ENCODE data around the gene PGBD5. TPM values are rescaled to one million over a fixed set of nuclear protein-coding genes. Genes with fewer than 3 reads are reported as not detected.

Gene PGBD5
- polyA plus RNA-seq, 3 donors = 0.44 TPM; not detected in 2

GRCh38 chr1:230349020-230349393 is 77.1 kb downstream of the PGBD5 start:
- no peak overlapping the region for H3K4me3 ChIP-seq (replicated peaks in 1 of 3; ENCODE audit: low read depth in 2 of 3, low read length in 3 of 3)
- no peak overlapping the region for H2AFZ ChIP-seq (ENCODE audit: insufficient read depth, low read depth, low read length, poor library complexity, severe bottlenecking)
- intact Hi-C loops (cut with micrococcal nuclease) = no loop called here
- H3K4me1 ChIP-seq (ENCODE audit: control insufficient read depth in 1 of 2, insufficient read depth in 2 of 2, low read length in 2 of 2) = no peaks in the 10 kb centered on the region
- H3K36me3 Mint-ChIP-seq = no peaks in the 10 kb centered on the region
- no peaks in the 10 kb centered on the region for H3K79me2 ChIP-seq (ENCODE audit: insufficient read depth, low read length)
- no peak overlapping the region for H3K27ac ChIP-seq (ENCODE audit: low read depth in 1 of 2, low read length in 2 of 2)
- no peak for DNase-seq
- no peaks in the 10 kb centered on the region for H4K20me1 ChIP-seq (ENCODE audit: insufficient read depth, low read length)
- H3K9me3 Mint-ChIP-seq = peaks cover 0 to 2% (median 0%) of the 10 kb centered on the region in 7 donors
- no peak overlapping the region for H3K27ac Mint-ChIP-seq
- no peaks in the 10 kb centered on the region for H3K36me3 ChIP-seq (replicated peaks in 1 of 2; ENCODE audit: control insufficient read depth in 1 of 2, insufficient read depth in 2 of 2, low read length in 2 of 2)
- H3K4me1 Mint-ChIP-seq = no peaks in the 10 kb centered on the region
- no peak overlapping the region for H3K9ac ChIP-seq (ENCODE audit: insufficient read depth, low read length, poor library complexity, severe bottlenecking)
- peaks cover 2 to 17% (median 8%) of the 10 kb centered on the region in 3 donors for H3K27me3 Mint-ChIP-seq (ENCODE audit: low read depth in 3 of 3)
- H3K9me3 ChIP-seq (replicated peaks in 1 of 2; ENCODE audit: control insufficient read depth in 1 of 2, insufficient read depth in 1 of 2, low read length in 2 of 2) = no peaks in the 10 kb centered on the region
- TF ChIP-seq, protein P1, sequence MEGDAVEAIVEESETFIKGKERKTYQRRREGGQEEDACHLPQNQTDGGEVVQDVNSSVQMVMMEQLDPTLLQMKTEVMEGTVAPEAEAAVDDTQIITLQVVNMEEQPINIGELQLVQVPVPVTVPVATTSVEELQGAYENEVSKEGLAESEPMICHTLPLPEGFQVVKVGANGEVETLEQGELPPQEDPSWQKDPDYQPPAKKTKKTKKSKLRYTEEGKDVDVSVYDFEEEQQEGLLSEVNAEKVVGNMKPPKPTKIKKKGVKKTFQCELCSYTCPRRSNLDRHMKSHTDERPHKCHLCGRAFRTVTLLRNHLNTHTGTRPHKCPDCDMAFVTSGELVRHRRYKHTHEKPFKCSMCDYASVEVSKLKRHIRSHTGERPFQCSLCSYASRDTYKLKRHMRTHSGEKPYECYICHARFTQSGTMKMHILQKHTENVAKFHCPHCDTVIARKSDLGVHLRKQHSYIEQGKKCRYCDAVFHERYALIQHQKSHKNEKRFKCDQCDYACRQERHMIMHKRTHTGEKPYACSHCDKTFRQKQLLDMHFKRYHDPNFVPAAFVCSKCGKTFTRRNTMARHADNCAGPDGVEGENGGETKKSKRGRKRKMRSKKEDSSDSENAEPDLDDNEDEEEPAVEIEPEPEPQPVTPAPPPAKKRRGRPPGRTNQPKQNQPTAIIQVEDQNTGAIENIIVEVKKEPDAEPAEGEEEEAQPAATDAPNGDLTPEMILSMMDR (IDR thresholded peaks at IDR 0.05) = no peak
- no peak overlapping the region for H3K4me3 Mint-ChIP-seq
- H3K4me2 ChIP-seq (replicated peaks; ENCODE audit: extremely low read depth, low read length, poor library complexity, severe bottlenecking) = no peak overlapping the region
- H3K27me3 ChIP-seq (ENCODE audit: control insufficient read depth in 2 of 2, insufficient read depth in 2 of 2, low read length in 2 of 2) = no peaks in the 10 kb centered on the region
- no CpG with 5 or more reads among the region's 5 CpGs for WGBS (ENCODE audit: insufficient coverage)

GRCh38 chr1:230348386-230349019 is 77.6 kb downstream of the PGBD5 start:
- H3K4me1 Mint-ChIP-seq = no peaks in the 10 kb centered on the region
- no peak overlapping the region for H3K4me3 Mint-ChIP-seq
- 87% methylated on average over 8 of the region's 9 CpGs for WGBS (ENCODE audit: insufficient coverage)
- Histone ChIP-seq H3K4me2 (replicated peaks; ENCODE audit: extremely low read depth, low read length, poor library complexity, severe bottlenecking) (no peak overlapping the region), H3K9me3 (replicated peaks in 1 of 2; ENCODE audit: control insufficient read depth in 1 of 2, insufficient read depth in 1 of 2, low read length in 2 of 2) (no peaks in the 10 kb centered on the region), H3K4me3 (replicated peaks in 1 of 3; ENCODE audit: low read depth in 2 of 3, low read length in 3 of 3) (no peak overlapping the region), H3K9ac (ENCODE audit: insufficient read depth, low read length, poor library complexity, severe bottlenecking) (no peak overlapping the region), H3K79me2 (ENCODE audit: insufficient read depth, low read length) (no peaks in the 10 kb centered on the region), H2AFZ (ENCODE audit: insufficient read depth, low read depth, low read length, poor library complexity, severe bottlenecking) (no peak overlapping the region), H3K36me3 (replicated peaks in 1 of 2; ENCODE audit: control insufficient read depth in 1 of 2, insufficient read depth in 2 of 2, low read length in 2 of 2) (no peaks in the 10 kb centered on the region), H3K4me1 (ENCODE audit: control insufficient read depth in 1 of 2, insufficient read depth in 2 of 2, low read length in 2 of 2) (no peaks in the 10 kb centered on the region), H3K27me3 (ENCODE audit: control insufficient read depth in 2 of 2, insufficient read depth in 2 of 2, low read length in 2 of 2) (no peaks in the 10 kb centered on the region), H3K27ac (ENCODE audit: low read depth in 1 of 2, low read length in 2 of 2) (no peak overlapping the region), H4K20me1 (ENCODE audit: insufficient read depth, low read length) (no peaks in the 10 kb centered on the region)
- intact Hi-C loops (cut with micrococcal nuclease) = no loop called here
- TF ChIP-seq, protein P1 (IDR thresholded peaks at IDR 0.05) = no peak
- peaks cover 0 to 2% (median 0%) of the 10 kb centered on the region in 7 donors for H3K9me3 Mint-ChIP-seq
- H3K27ac Mint-ChIP-seq = no peak overlapping the region
- no peaks in the 10 kb centered on the region for H3K36me3 Mint-ChIP-seq
- H3K27me3 Mint-ChIP-seq (ENCODE audit: low read depth in 3 of 3) = peaks cover 2 to 21% (median 7%) of the 10 kb centered on the region in 3 donors
- DNase-seq = no peak

Data from CD14-positive monocyte (primary cell).